H1 (cell line): ENCODE data around the gene CYP17A1. TPM values are rescaled to one million over a fixed set of nuclear protein-coding genes. Genes with fewer than 3 reads are reported as not detected.

ENCODE experiments used
- CTCF ChIA-PET: fragments of 300-600 bp; sonication (Branson Sonifier 250); formaldehyde crosslinking; loops from one replicate; lab custom pipeline; 2021; ENCODE audit not compliant: partially characterized antibody; lab: Charles Lee
- POLR2A ChIA-PET: fragments of 300-600 bp; sonication (Branson Sonifier 250); formaldehyde crosslinking; loops from one replicate; lab custom pipeline; 2021; ENCODE audit warnings: inconsistent platforms; ENCODE audit not compliant: partially characterized antibody; lab: Charles Lee
- DNase-seq, 2 experiments: peaks; one replicate each; pipeline versions ENCODE4 v3.0.0 to v3.0.0-alpha.2; 2010 to 2022; ENCODE audit warnings: low spot score in 2 of 2, low read depth in 1 of 2, mixed read lengths in 1 of 2
- FAIRE-seq: peaks from 2 replicates; lab custom pipeline; 2011; peaks lifted over from hg19 to GRCh38; lab: Jason Lieb, UNC
- H2AFZ ChIP-seq: 2 replicates; pipeline ENCODE4 v1.8.1; 2012; ENCODE audit warnings: low read length, inconsistent platforms
- H2AK5ac ChIP-seq: 2 replicates; pipeline ENCODE4 v1.6.1; 2013; ENCODE audit warnings: low read depth, low read length
- H2BK120ac ChIP-seq: replicated peaks from 2 replicates; pipeline ENCODE3; 2013; ENCODE audit warnings: low read depth, low read length, inconsistent platforms
- H2BK12ac ChIP-seq: 2 replicates; pipeline ENCODE4 v1.6.1; 2013; ENCODE audit warnings: low read depth, low read length
- H2BK15ac ChIP-seq: 2 replicates; pipeline ENCODE4 v1.6.1; 2013; ENCODE audit warnings: low read length
- H2BK20ac ChIP-seq: 2 replicates; pipeline ENCODE4 v1.6.1; 2013; ENCODE audit warnings: low read length
- H2BK5ac ChIP-seq: 2 replicates; pipeline ENCODE4 v1.6.1; 2013; ENCODE audit warnings: low read depth, low read length
- H3K14ac ChIP-seq: 2 replicates; pipeline ENCODE4 v1.6.1; 2013; ENCODE audit warnings: inconsistent platforms; ENCODE audit not compliant: insufficient read length
- H3K18ac ChIP-seq: 2 replicates; pipeline ENCODE4 v1.6.1; 2013; ENCODE audit warnings: low read length; ENCODE audit errors: extremely low read depth
- H3K23ac ChIP-seq: 2 replicates; pipeline ENCODE4 v1.6.1; 2013; ENCODE audit warnings: inconsistent platforms; ENCODE audit not compliant: insufficient read length
- H3K23me2 ChIP-seq: 2 replicates; pipeline ENCODE4 v1.6.1; 2013; ENCODE audit warnings: low read depth, low read length
- H3K27ac ChIP-seq: 2 replicates; pipeline ENCODE4 v1.6.1; 2011; ENCODE audit warnings: low read depth, low read length, inconsistent platforms
- H3K27me3 ChIP-seq, 4 experiments: replicated peaks in 1 of 4; 1 replicate in 1 of 4; 2 replicates in 3 of 4; pipeline versions ENCODE4 v1.6.1 to v1.8.1; 2011 to 2013; ENCODE audit warnings: low read length in 3 of 4, mild to moderate bottlenecking in 3 of 4, inconsistent platforms in 2 of 4, mixed read lengths in 2 of 4, moderate library complexity in 1 of 4; ENCODE audit not compliant: control insufficient read depth in 3 of 4, insufficient read depth in 3 of 4; ENCODE audit errors: extremely low read depth in 1 of 4
- H3K36me3 ChIP-seq, 4 experiments: 2 replicates each; pipeline versions ENCODE4 v1.6.1 to v1.8.1; 2011 to 2013; ENCODE audit warnings: mild to moderate bottlenecking in 4 of 4, low read length in 3 of 4, moderate library complexity in 2 of 4, control low read depth in 1 of 4, inconsistent platforms in 1 of 4; ENCODE audit not compliant: insufficient read depth in 4 of 4, control insufficient read depth in 2 of 4
- H3K4ac ChIP-seq: replicated peaks from 2 replicates; pipeline ENCODE3; 2013; ENCODE audit warnings: low read length, low read depth, mixed read lengths, inconsistent platforms; ENCODE audit not compliant: insufficient read length
- H3K4me1 ChIP-seq, 4 experiments: replicated peaks in 1 of 4; 1 replicate in 1 of 4; 2 replicates in 3 of 4; pipeline versions ENCODE4 v1.6.1 to v1.8.1; 2011 to 2013; ENCODE audit warnings: low read length in 3 of 4, inconsistent platforms in 2 of 4, mixed read lengths in 1 of 4; ENCODE audit not compliant: insufficient read depth in 4 of 4, control insufficient read depth in 3 of 4
- H3K4me2 ChIP-seq, 2 experiments: 2 replicates each; pipeline versions ENCODE4 v1.6.1 to v1.8.1; 2011 to 2013; ENCODE audit warnings: low read depth in 2 of 2, low read length in 2 of 2, control low read depth in 1 of 2, inconsistent platforms in 1 of 2, mild to moderate bottlenecking in 1 of 2; ENCODE audit not compliant: insufficient read depth in 1 of 2
- H3K4me3 ChIP-seq, 4 experiments: fragments of 200-600, 300-600 bp in 1 of 4; sonication (generic), shearing (Covaris generic), sonication (Bioruptor Twin) in 1 of 4; 2 replicates each; pipeline versions ENCODE4 v1.5.1 to v1.8.1; 2011 to 2016; ENCODE audit warnings: low read length in 4 of 4, low read depth in 3 of 4, control low read depth in 2 of 4, inconsistent platforms in 2 of 4, mild to moderate bottlenecking in 2 of 4, mixed read lengths in 1 of 4, moderate library complexity in 1 of 4; ENCODE audit not compliant: insufficient read depth in 2 of 4; ENCODE audit errors: extremely low read depth in 1 of 4
- H3K56ac ChIP-seq: replicated peaks from 2 replicates; pipeline ENCODE3; 2013; ENCODE audit warnings: low read depth, mild to moderate bottlenecking, mixed read lengths, low read length, inconsistent platforms; ENCODE audit not compliant: insufficient read length
- H3K79me1 ChIP-seq: 2 replicates; pipeline ENCODE4 v1.6.1; 2013; ENCODE audit warnings: low read depth, low read length, control low read depth
- H3K79me2 ChIP-seq, 2 experiments: 2 replicates each; pipeline versions ENCODE4 v1.6.1 to v1.8.1; 2012 to 2013; ENCODE audit warnings: low read length in 2 of 2, mild to moderate bottlenecking in 2 of 2, inconsistent platforms in 1 of 2; ENCODE audit not compliant: insufficient read depth in 2 of 2, control insufficient read depth in 1 of 2
- H3K9ac ChIP-seq, 4 experiments: replicated peaks in 1 of 4; 1 replicate in 1 of 4; 2 replicates in 3 of 4; pipeline versions ENCODE4 v1.6.1 to v1.8.1; 2011 to 2013; ENCODE audit warnings: low read depth in 3 of 4, low read length in 3 of 4, control low read depth in 2 of 4, mild to moderate bottlenecking in 2 of 4, moderate library complexity in 2 of 4, inconsistent platforms in 1 of 4; ENCODE audit errors: extremely low read depth in 1 of 4
- H3K9me3 ChIP-seq, 2 experiments: 2 replicates each; pipeline versions ENCODE4 v1.6.1 to v1.8.1; 2012 to 2013; ENCODE audit warnings: mild to moderate bottlenecking in 2 of 2, moderate library complexity in 2 of 2, control low read depth in 1 of 2, inconsistent platforms in 1 of 2, low read depth in 1 of 2, low read length in 1 of 2, mixed read lengths in 1 of 2; ENCODE audit not compliant: insufficient read depth in 2 of 2
- H4K20me1 ChIP-seq, 2 experiments: replicated peaks in 1 of 2; 2 replicates each; pipeline versions ENCODE3 to v1.8.1; 2011 to 2013; ENCODE audit warnings: inconsistent platforms in 2 of 2, low read length in 2 of 2, mild to moderate bottlenecking in 1 of 2; ENCODE audit not compliant: insufficient read depth in 2 of 2, control insufficient read depth in 1 of 2
- H4K5ac ChIP-seq: 2 replicates; pipeline ENCODE4 v1.6.1; 2013; ENCODE audit warnings: low read length, low read depth, mixed read lengths, inconsistent platforms; ENCODE audit not compliant: insufficient read length
- H4K8ac ChIP-seq: 2 replicates; pipeline ENCODE4 v1.8.0; 2013; ENCODE audit warnings: mild to moderate bottlenecking, moderate library complexity, low read length, inconsistent platforms; ENCODE audit not compliant: insufficient read depth; ENCODE audit errors: extremely low read depth
- H4K91ac ChIP-seq: replicated peaks from 2 replicates; pipeline ENCODE3; 2013; ENCODE audit warnings: low read length, mixed read lengths, inconsistent platforms; ENCODE audit not compliant: insufficient read length
- SAP30 ChIP-seq: fragments of 300-600 bp; sonication (generic); IDR thresholded peaks from 2 replicates; pipeline ENCODE4 v1.7.1; 2012; ENCODE audit warnings: low read length, moderate library complexity, mild to moderate bottlenecking, inconsistent platforms; ENCODE audit not compliant: insufficient read depth, insufficient replicate concordance
- WGBS, 2 experiments: shearing (Covaris generic) in 1 of 2; methylation state at CpG; one replicate each; pipeline versions ENCODE4 v1.1.6 to v1.1.7; 2013 to 2015; ENCODE audit warnings: low lambda C conversion rate in 2 of 2, mixed read lengths in 2 of 2, inconsistent platforms in 1 of 2, low coverage in 1 of 2, missing lambda C conversion rate in 1 of 2; ENCODE audit not compliant: insufficient replicate concordance in 2 of 2, insufficient coverage in 1 of 2, insufficient read length in 1 of 2; ENCODE audit errors: extremely low coverage in 1 of 2, missing lambda C conversion rate in 1 of 2; 5-methylcytosine and 5-hydroxymethylcytosine counted together
- polyA plus RNA-seq, 7 experiments: library from polyadenylated mRNA; depleted of rRNA in 3 of 7; stranded (reverse) in 5 of 7; unstranded in 2 of 7; fragments of >200 nt in 5 of 7; fragments of 200-250 nt in 2 of 7; gene quantifications; 1 replicate in 5 of 7; 2 replicates in 1 of 7; 4 replicates in 1 of 7; pipeline versions ENCODE4 v1.2.1 to v1.2.3, GENCODE V29; 2011 to 2013; ENCODE audit warnings: missing spikeins in 2 of 7, mixed read lengths in 2 of 7
- total RNA-seq: library from RNA; stranded (reverse); fragmentation: NEBNext Ultra II Directional; extraction: Animal tissue kit (Norgen Biotek cat#: 25700); gene quantifications from 2 replicates; pipeline ENCODE4 v1.2.1, GENCODE V29; 2021

The CYP17A1 gene
- total and polyA plus RNA-seq, 2 of the 8 experiments (the other 6 are each of a cell fraction or from before 2014, with no cell fraction given), result not detected

DNA sequence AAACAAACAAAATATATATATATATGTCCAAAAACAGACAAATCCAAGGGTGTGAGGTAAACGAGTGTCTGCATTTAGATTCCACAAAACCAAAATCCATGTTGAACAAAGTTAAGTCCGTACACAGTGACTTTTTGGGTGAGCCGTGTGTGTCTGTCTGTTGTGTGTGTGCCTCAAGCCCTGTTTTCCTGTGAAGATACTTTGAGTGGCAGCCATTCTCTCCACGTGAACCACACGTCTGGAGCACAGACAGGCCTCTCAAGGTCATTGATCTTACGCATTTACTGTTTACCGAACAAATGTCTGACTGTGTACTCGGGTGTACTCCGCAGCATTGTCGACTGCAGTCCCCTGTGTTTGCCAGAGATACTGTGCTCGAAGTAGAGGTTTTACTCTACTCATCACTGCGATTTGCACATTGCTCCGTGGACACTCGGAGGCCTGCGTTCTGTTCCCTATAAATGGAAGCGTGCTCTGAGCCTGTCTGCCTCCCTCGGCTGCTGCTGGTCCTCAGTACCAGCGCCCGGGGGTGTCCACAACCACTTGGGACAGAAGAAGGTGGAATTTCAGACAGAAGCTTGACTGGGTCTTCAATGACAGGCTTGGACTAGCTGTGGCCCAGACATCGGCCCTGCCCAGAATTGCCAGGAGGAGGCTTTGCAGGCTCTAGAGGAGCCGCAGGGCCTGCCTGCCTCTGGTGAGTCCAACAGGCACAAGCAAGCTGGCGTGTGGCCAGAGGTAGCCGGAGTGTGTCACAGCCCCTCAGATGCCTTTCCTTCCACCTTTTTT is 22.1 kb downstream of the CYP17A1 start:
- Histone ChIP-seq H2BK12ac (peak overlapping the region; percentile 68; the same call in 1 of the 2 replicates), H3K4me2 (no peak overlapping the region), H3K27me3 (no peaks in the 10 kb centered on the region), H2BK5ac (no peak overlapping the region), H3K27ac (no peak overlapping the region), H3K79me2 (no peaks in the 10 kb centered on the region), H3K56ac (no peak overlapping the region), H2BK120ac (no peak overlapping the region), H3K23me2 (no peaks in the 10 kb centered on the region), H2BK15ac (0 out of 2 replicates have a peak overlapping the region, but pooled peaks have one; percentile 31), H4K8ac (no peak overlapping the region), H3K4me1 (peaks cover 0 to 7% (median 2%) of the 10 kb centered on the region in 4 experiments; a peak in 4 of 7 replicates), H4K91ac (no peak overlapping the region), H2AK5ac (no peak overlapping the region), H3K9ac (no peak overlapping the region), H3K14ac (no peak overlapping the region), H3K4ac (no peak overlapping the region), H3K9me3 (no peaks in the 10 kb centered on the region), H3K36me3 (peaks cover 0 to 7% (median 2%) of the 10 kb centered on the region in 4 experiments; a peak in 2 of 8 replicates), H3K18ac (no peak overlapping the region; the same call in 1 of the 2 replicates), H3K79me1 (no peaks in the 10 kb centered on the region), H4K20me1 (no peaks in the 10 kb centered on the region), H4K5ac (no peak overlapping the region), H2BK20ac (no peak overlapping the region), H2AFZ (no peak overlapping the region), H3K4me3 (no peak overlapping the region), H3K23ac (no peak overlapping the region)
- DNase-seq (no peak), FAIRE-seq (no peak)
- CTCF ChIA-PET, result interaction anchor here (0.6 to 2.4 kb wide), 5 partner anchors 14 to 280 kb away, joined by 3 to 8 read pairs (median 3); partner anchors contain the start of gene CYP17A1
- WGBS, 2 experiments, result 92% methylated on average over 23 of the region's 23 CpGs; no CpG with 5 or more reads in 1 of the 2 experiments
- POLR2A ChIA-PET, result interaction anchor here (0.6 to 1.2 kb wide), 2 partner anchors 12 to 84 kb away, joined by 3 to 5 read pairs; no protein-coding TSS in a partner anchor
- TF ChIP-seq SAP30, result no peak
